ENCODE results near the gene FZD10. TPM values are rescaled to one million over a fixed set of nuclear protein-coding genes. Genes with fewer than 3 reads are reported as not detected.

The FZD10 gene
- total RNA-seq, 3 donors from 2014 or later (not counting 1 experiment from before 2014, with no cell fraction given): not detected

DNA sequence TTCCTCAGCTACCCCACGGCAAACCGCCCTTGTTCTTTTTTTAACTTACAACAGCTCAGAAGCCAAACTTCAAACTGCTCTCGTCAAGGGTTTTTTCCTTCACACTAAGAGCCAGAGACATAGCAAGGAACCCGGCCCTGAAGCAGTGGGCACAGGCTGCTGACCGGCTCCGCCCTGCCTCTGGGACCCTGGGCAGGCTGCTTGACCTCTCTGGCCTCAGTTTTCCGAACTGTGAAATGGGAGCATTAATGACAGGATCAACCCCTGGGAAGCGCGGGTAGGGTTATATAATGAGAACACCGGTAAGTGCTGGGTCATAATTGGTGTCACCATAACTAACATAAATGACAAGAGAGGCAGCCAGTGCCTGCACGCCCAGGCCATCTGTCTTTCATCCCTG, 21.2 kb upstream of the FZD10 start:
- intact Hi-C loops (cut with micrococcal nuclease): no loop called here
- no peaks in the 10 kb centered on the region for H3K9me3 Mint-ChIP-seq
- no peak overlapping the region for H3K27ac ChIP-seq (ENCODE audit: low read length)
- TF ChIP-seq, protein P1, sequence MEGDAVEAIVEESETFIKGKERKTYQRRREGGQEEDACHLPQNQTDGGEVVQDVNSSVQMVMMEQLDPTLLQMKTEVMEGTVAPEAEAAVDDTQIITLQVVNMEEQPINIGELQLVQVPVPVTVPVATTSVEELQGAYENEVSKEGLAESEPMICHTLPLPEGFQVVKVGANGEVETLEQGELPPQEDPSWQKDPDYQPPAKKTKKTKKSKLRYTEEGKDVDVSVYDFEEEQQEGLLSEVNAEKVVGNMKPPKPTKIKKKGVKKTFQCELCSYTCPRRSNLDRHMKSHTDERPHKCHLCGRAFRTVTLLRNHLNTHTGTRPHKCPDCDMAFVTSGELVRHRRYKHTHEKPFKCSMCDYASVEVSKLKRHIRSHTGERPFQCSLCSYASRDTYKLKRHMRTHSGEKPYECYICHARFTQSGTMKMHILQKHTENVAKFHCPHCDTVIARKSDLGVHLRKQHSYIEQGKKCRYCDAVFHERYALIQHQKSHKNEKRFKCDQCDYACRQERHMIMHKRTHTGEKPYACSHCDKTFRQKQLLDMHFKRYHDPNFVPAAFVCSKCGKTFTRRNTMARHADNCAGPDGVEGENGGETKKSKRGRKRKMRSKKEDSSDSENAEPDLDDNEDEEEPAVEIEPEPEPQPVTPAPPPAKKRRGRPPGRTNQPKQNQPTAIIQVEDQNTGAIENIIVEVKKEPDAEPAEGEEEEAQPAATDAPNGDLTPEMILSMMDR (IDR thresholded peaks at IDR 0.05): no peak
- no peaks in the 10 kb centered on the region for H3K36me3 Mint-ChIP-seq
- H3K4me3 Mint-ChIP-seq: no peak overlapping the region
- H3K4me3 ChIP-seq (ENCODE audit: low read length): no peak overlapping the region
- no peaks in the 10 kb centered on the region for H3K4me1 ChIP-seq (ENCODE audit: control insufficient read depth, insufficient read depth, low read length)
- no peaks in the 10 kb centered on the region for H3K4me1 Mint-ChIP-seq
- WGBS (ENCODE audit: insufficient coverage): 72% methylated on average over 11 of the region's 11 CpGs
- H3K27ac Mint-ChIP-seq: no peak overlapping the region
- DNase-seq (no peak), ATAC-seq (no peak)
- H3K36me3 ChIP-seq (ENCODE audit: control insufficient read depth, insufficient read depth, low read length): no peaks in the 10 kb centered on the region
- H3K9me3 ChIP-seq (ENCODE audit: control insufficient read depth, insufficient read depth, low read length): no peaks in the 10 kb centered on the region
- H3K27me3 Mint-ChIP-seq (ENCODE audit: low read depth in 2 of 2): peaks cover 0 to 9% of the 10 kb centered on the region in 2 donors
- H3K27me3 ChIP-seq (ENCODE audit: control insufficient read depth, insufficient read depth, low read length): no peaks in the 10 kb centered on the region

DNA sequence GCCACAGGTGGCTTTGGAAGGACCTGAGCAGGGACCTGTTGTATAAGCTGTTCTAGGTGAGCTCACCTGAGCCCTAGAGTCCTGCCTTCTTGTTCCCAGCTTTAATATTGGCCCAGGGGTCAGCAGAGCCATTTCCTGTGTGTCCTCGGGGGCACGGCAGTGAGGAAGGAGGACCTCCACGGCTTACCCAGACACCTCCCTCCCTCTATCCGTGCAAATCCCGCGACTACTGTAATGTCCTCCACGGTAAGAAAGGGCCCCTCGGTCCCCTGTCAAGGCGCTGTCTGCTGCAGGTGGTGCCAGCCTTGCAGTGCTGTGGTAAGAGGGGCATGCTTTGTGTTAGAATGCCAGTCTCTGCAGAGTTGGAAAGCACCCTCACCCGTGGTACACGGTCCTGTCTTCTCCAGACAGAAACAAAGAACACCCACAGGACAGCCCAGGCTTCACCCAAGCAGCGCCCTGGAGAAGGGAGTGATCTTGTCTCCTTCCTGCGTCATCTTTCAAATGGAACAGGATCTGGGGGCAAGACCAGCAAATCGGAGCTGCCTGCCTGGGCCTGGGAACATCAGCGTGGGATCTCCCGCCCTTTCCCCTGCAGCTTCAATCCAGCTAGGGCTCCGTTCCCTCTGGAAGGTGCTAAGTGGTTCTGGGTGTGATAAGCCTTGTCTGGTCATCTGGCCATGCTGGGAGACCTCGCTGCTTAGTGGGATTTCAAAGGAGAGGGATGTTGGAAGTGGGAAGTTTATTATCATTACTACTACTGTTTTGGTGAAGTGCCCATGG, 20.2 kb upstream of the FZD10 start:
- no peak overlapping the region for H3K27ac ChIP-seq (ENCODE audit: low read length)
- no peaks in the 10 kb centered on the region for H3K36me3 ChIP-seq (ENCODE audit: control insufficient read depth, insufficient read depth, low read length)
- TF ChIP-seq, protein P1 (IDR thresholded peaks at IDR 0.05): no peak
- no peaks in the 10 kb centered on the region for H3K9me3 Mint-ChIP-seq
- ATAC-seq: no peak
- H3K27me3 ChIP-seq (ENCODE audit: control insufficient read depth, insufficient read depth, low read length): no peaks in the 10 kb centered on the region
- no peaks in the 10 kb centered on the region for H3K36me3 Mint-ChIP-seq
- no peak overlapping the region for H3K4me3 Mint-ChIP-seq
- no peak overlapping the region for H3K4me3 ChIP-seq (ENCODE audit: low read length)
- no peaks in the 10 kb centered on the region for H3K4me1 ChIP-seq (ENCODE audit: control insufficient read depth, insufficient read depth, low read length)
- intact Hi-C loops (cut with micrococcal nuclease): no loop called here
- 65% methylated on average over 13 of the region's 18 CpGs for WGBS (ENCODE audit: insufficient coverage)
- DNase-seq: no peak
- peaks cover 0 to 9% of the 10 kb centered on the region in 2 donors for H3K27me3 Mint-ChIP-seq (ENCODE audit: low read depth in 2 of 2)
- H3K27ac Mint-ChIP-seq: no peak overlapping the region
- H3K4me1 Mint-ChIP-seq: no peaks in the 10 kb centered on the region
- H3K9me3 ChIP-seq (ENCODE audit: control insufficient read depth, insufficient read depth, low read length): no peaks in the 10 kb centered on the region

DNA sequence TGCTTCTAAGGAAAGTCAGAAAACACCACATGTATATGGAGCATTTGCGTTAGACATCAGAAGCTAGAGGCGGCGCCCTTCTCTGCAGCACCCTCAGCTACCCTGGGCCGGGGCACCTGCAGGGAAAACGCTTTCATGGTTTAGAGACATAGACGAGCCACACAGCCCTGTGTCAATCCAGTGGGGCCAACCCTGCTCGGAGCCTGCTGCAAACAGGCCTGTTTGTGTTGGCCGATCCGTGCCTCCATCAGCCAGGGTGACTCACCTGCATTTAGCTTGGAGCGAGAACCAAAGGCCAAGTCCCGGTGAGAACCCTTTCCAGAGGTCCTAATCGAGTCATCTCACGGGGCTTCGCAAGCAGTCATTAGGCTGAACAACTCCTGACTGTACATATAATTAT, 19.5 kb upstream of the FZD10 start:
- no peaks in the 10 kb centered on the region for H3K4me1 Mint-ChIP-seq

More for the DNA sequence above, 19.5 kb upstream of the FZD10 start:
- H3K4me3 Mint-ChIP-seq: no peak overlapping the region
- WGBS (ENCODE audit: insufficient coverage): 80% methylated on average over 14 of the region's 14 CpGs
- TF ChIP-seq, protein P1 (IDR thresholded peaks at IDR 0.05): no peak
- Histone ChIP-seq H3K27me3 (ENCODE audit: control insufficient read depth, insufficient read depth, low read length) (no peaks in the 10 kb centered on the region), H3K36me3 (ENCODE audit: control insufficient read depth, insufficient read depth, low read length) (no peaks in the 10 kb centered on the region), H3K9me3 (ENCODE audit: control insufficient read depth, insufficient read depth, low read length) (no peaks in the 10 kb centered on the region), H3K27ac (ENCODE audit: low read length) (no peak overlapping the region), H3K4me3 (ENCODE audit: low read length) (no peak overlapping the region), H3K4me1 (ENCODE audit: control insufficient read depth, insufficient read depth, low read length) (no peaks in the 10 kb centered on the region)
- intact Hi-C loops (cut with micrococcal nuclease): no loop called here
- no peaks in the 10 kb centered on the region for H3K36me3 Mint-ChIP-seq
- no peak overlapping the region for H3K27ac Mint-ChIP-seq
- H3K27me3 Mint-ChIP-seq (ENCODE audit: low read depth in 2 of 2): peaks cover 0 to 5% of the 10 kb centered on the region in 2 donors
- ATAC-seq (no peak), DNase-seq (no peak)
- no peaks in the 10 kb centered on the region for H3K9me3 Mint-ChIP-seq
